ENCODE results near the gene DNAH17. TPM values are rescaled to one million over a fixed set of nuclear protein-coding genes. Genes with fewer than 3 reads are reported as not detected.
A peak's percentile ranks its signal among the peaks of the same experiment; 100 is the strongest.

DNAH17 gene
- total RNA-seq, 1 experiment from 2014 or later, result 0.23 TPM

DNA sequence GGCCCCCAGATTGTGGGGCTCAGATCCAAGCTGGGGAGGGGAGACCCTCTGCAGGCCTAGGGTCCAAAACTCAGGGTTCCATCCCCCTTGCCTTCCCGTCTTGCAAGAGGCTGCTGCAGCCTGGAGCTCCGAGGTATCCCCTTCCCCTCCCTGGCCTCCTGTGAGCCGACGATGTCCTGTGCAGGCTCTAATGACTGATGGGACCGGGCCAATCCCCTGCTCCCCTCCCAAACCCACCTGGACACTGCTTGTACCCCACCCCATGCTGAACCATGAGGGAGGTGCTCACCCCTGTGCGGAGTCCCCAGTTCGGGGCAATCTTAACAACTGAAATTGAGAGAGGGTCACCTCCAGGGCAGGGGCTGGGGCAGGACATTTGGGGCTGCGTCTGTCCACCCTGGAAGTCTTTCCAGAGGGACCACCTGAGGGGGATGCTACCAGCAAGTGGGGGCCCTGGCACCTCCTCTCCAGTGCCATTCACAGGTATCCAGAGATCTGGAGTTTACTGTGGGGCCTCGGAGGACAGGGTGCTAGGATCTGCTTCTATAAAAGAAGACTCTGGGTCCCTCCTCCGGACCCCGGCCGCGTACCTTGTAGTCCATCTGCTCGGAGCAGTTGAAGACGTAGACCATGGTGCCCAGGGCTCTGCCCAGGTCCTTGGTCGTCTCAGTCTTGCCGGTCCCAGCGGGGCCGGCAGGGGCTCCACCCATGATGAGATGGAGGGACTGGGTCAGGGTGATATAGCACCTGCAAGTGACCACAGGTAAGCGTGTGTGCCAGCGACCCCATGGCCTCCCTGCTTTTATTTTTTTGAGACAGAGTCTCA lies 77.3 kb downstream of the DNAH17 start:
- DNase-seq, result no peak
- H3K4me3 ChIP-seq (ENCODE audit: low read depth, low read length), result no peak overlapping the region
- Mint-ChIP-seq H3K4me3 (ENCODE audit: unreplicated experiment) (no peak overlapping the region), H3K27ac (ENCODE audit: unreplicated experiment) (no peak overlapping the region), H3K36me3 (ENCODE audit: insufficient read depth, unreplicated experiment) (no peaks in the 10 kb centered on the region), H3K9me3 (ENCODE audit: unreplicated experiment) (no peaks in the 10 kb centered on the region), H3K4me1 (ENCODE audit: low read depth, unreplicated experiment) (no peaks in the 10 kb centered on the region), H3K27me3 (ENCODE audit: insufficient read depth, unreplicated experiment) (no peaks in the 10 kb centered on the region)
- H3K4me1 ChIP-seq, result peaks cover under 1% of the 10 kb centered on the region
- H3K36me3 ChIP-seq (ENCODE audit: control insufficient read depth, insufficient read depth, low read length), result no peaks in the 10 kb centered on the region
- no peaks in the 10 kb centered on the region for H3K27me3 ChIP-seq (replicated peaks; ENCODE audit: control insufficient read depth, insufficient read depth, low read length)
- intact Hi-C loops (cut with micrococcal nuclease; ENCODE audit: unreplicated experiment), result loop anchor here (5.0 kb wide), 1 partner anchor 57 kb away; no protein-coding TSS in a partner anchor
- CTCF ChIA-PET, result no interaction called here
- BruUV-seq (replicated peaks), result no TSS peak
- POLR2A ChIA-PET, result no interaction called here
- TF ChIP-seq, protein P1, sequence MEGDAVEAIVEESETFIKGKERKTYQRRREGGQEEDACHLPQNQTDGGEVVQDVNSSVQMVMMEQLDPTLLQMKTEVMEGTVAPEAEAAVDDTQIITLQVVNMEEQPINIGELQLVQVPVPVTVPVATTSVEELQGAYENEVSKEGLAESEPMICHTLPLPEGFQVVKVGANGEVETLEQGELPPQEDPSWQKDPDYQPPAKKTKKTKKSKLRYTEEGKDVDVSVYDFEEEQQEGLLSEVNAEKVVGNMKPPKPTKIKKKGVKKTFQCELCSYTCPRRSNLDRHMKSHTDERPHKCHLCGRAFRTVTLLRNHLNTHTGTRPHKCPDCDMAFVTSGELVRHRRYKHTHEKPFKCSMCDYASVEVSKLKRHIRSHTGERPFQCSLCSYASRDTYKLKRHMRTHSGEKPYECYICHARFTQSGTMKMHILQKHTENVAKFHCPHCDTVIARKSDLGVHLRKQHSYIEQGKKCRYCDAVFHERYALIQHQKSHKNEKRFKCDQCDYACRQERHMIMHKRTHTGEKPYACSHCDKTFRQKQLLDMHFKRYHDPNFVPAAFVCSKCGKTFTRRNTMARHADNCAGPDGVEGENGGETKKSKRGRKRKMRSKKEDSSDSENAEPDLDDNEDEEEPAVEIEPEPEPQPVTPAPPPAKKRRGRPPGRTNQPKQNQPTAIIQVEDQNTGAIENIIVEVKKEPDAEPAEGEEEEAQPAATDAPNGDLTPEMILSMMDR (IDR thresholded peaks at IDR 0.05; ENCODE audit: insufficient read depth in 1 of 2, low read depth in 1 of 2, low read length in 1 of 2, severe bottlenecking in 1 of 2, unreplicated experiment in 1 of 2), result no peak
- H3K9me3 ChIP-seq, result no peaks in the 10 kb centered on the region

DNA sequence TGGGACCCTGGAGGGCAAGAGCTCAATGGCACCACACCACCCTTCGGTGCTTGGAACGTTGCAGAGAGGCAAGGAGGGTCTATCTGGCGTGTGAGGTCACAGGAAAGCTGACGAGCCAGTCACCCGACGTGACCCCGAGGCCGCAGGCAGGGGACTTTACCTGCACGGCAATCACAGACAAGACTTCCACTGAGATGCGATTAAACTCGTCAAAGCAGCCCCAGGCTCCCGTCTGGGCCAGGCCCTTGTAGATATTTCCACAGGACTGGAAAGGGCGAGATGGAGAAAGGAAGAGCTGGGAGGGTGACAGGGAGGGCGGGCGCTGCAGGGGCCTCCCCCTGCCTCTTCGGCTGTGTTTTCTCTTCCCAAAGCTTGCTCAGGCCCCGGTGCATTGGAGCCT lies 78.3 kb downstream of the DNAH17 start:
- intact Hi-C loops (cut with micrococcal nuclease; ENCODE audit: unreplicated experiment), result loop anchor here (5.0 kb wide), 1 partner anchor 58 kb away; no protein-coding TSS in a partner anchor
- no peaks in the 10 kb centered on the region for H3K36me3 Mint-ChIP-seq (ENCODE audit: insufficient read depth, unreplicated experiment)
- no peak overlapping the region for H3K27ac Mint-ChIP-seq (ENCODE audit: unreplicated experiment)
- H3K4me3 ChIP-seq (ENCODE audit: low read depth, low read length), result no peak overlapping the region
- no peaks in the 10 kb centered on the region for H3K9me3 ChIP-seq
- no peaks in the 10 kb centered on the region for H3K4me1 ChIP-seq
- TF ChIP-seq, protein P1 (IDR thresholded peaks at IDR 0.05; ENCODE audit: insufficient read depth in 1 of 2, low read depth in 1 of 2, low read length in 1 of 2, severe bottlenecking in 1 of 2, unreplicated experiment in 1 of 2), result no peak
- H3K4me3 Mint-ChIP-seq (ENCODE audit: unreplicated experiment), result no peak overlapping the region
- CTCF ChIA-PET, result interaction anchor here (0.5 kb wide), 1 partner anchor 270 kb away, joined by 3 read pairs; no protein-coding TSS in a partner anchor
- POLR2A ChIA-PET, result no interaction called here
- BruUV-seq (replicated peaks), result no TSS peak
- H3K9me3 Mint-ChIP-seq (ENCODE audit: unreplicated experiment), result no peaks in the 10 kb centered on the region
- no peaks in the 10 kb centered on the region for H3K27me3 ChIP-seq (replicated peaks; ENCODE audit: control insufficient read depth, insufficient read depth, low read length)
- H3K27me3 Mint-ChIP-seq (ENCODE audit: insufficient read depth, unreplicated experiment), result no peaks in the 10 kb centered on the region
- DNase-seq, result no peak
- no peaks in the 10 kb centered on the region for H3K36me3 ChIP-seq (ENCODE audit: control insufficient read depth, insufficient read depth, low read length)
- H3K4me1 Mint-ChIP-seq (ENCODE audit: low read depth, unreplicated experiment), result no peaks in the 10 kb centered on the region

- Mint-ChIP-seq H3K36me3 (ENCODE audit: insufficient read depth, unreplicated experiment) (no peaks in the 10 kb centered on the region), H3K4me3 (ENCODE audit: unreplicated experiment) (no peak overlapping the region), H3K27me3 (ENCODE audit: insufficient read depth, unreplicated experiment) (no peaks in the 10 kb centered on the region), H3K27ac (ENCODE audit: unreplicated experiment) (no peak overlapping the region), H3K4me1 (ENCODE audit: low read depth, unreplicated experiment) (no peaks in the 10 kb centered on the region), H3K9me3 (ENCODE audit: unreplicated experiment) (no peaks in the 10 kb centered on the region)
- TF ChIP-seq, protein P1 (IDR thresholded peaks at IDR 0.05; ENCODE audit: insufficient read depth in 1 of 2, low read depth in 1 of 2, low read length in 1 of 2, severe bottlenecking in 1 of 2, unreplicated experiment in 1 of 2), result peak; percentile 85 to 88
- no peaks in the 10 kb centered on the region for H3K9me3 ChIP-seq
- no peaks in the 10 kb centered on the region for H3K36me3 ChIP-seq (ENCODE audit: control insufficient read depth, insufficient read depth, low read length)
- intact Hi-C loops (cut with micrococcal nuclease; ENCODE audit: unreplicated experiment), result loop anchor here (1.0 to 5.0 kb wide), 4 partner anchors 60 to 302 kb away; no protein-coding TSS in a partner anchor
- H3K4me3 ChIP-seq (ENCODE audit: low read depth, low read length), result no peak overlapping the region
- H3K4me1 ChIP-seq, result no peaks in the 10 kb centered on the region
- ChIA-PET POLR2A (no interaction called here), CTCF (interaction anchor here (0.5 to 1.4 kb wide), 20 partner anchors 62 to 711 kb away, joined by 3 to 28 read pairs (median 4); partner anchors contain the start of gene CANT1)
- BruUV-seq (replicated peaks), result no TSS peak
- DNase-seq, result peak; percentile 87 to 88
- no peaks in the 10 kb centered on the region for H3K27me3 ChIP-seq (replicated peaks; ENCODE audit: control insufficient read depth, insufficient read depth, low read length)
These were observed 80.1 kb downstream of the DNAH17 start for GRCh38 chr17:78497115-78497540.
